Stimulated activated CD4-positive, alpha-beta T cell treated with anti-CD3 and anti-CD28 coated beads, TNF-alpha, amount 100 ng/mL, for 1 hour (primary cell): ENCODE data around the gene ARHGEF19.
"Not testable (repeated sequence)": the region's sequence is repeated elsewhere in the genome, so short reads cannot be mapped to it uniquely, and the experiment has no call there.

Experiments used
- DNase-seq, 3 donors: peaks; one replicate each; pipeline ENCODE4 v3.0.0-alpha.2; 2020; ENCODE audit warnings: low read depth in 3 of 3, low spot score in 1 of 3

ARHGEF19 gene

GRCh38 chr1:16205334-16205671 lies 7.1 kb downstream of the ARHGEF19 start:
- DNase-seq: no peak

GRCh38 chr1:16204634-16205333 lies 7.7 kb downstream of the ARHGEF19 start:
- DNase-seq: no peak

- no peak for DNase-seq
Observed at GRCh38 chr1:16204216-16204615, 8.2 kb downstream of the ARHGEF19 start.

GRCh38 chr1:16203550-16203949 lies 8.9 kb downstream of the ARHGEF19 start:
- DNase-seq: no peak

GRCh38 chr1:16202281-16203210 lies 9.9 kb downstream of the ARHGEF19 start:
- DNase-seq: no peak

- DNase-seq: no peak
Observed at GRCh38 chr1:16199700-16200099, 12.8 kb downstream of the ARHGEF19 start.

GRCh38 chr1:16199157-16199501 lies 13.3 kb downstream of the ARHGEF19 start:
- DNase-seq: no peak

- no peak for DNase-seq
Observed at GRCh38 chr1:16198444-16199156, 13.9 kb downstream of the ARHGEF19 start.

GRCh38 chr1:16196874-16197273 lies 15.6 kb downstream of the ARHGEF19 start:
- no peak for DNase-seq

- not testable (repeated sequence) for DNase-seq
Observed at GRCh38 chr1:16196139-16196538, 16.3 kb downstream of the ARHGEF19 start.

GRCh38 chr1:16195518-16195905 lies 16.9 kb downstream of the ARHGEF19 start:
- DNase-seq: no peak

GRCh38 chr1:16191916-16192546 lies 20.4 kb downstream of the ARHGEF19 start:
- DNase-seq: no peak

- DNase-seq: no peak
Observed at GRCh38 chr1:16191309-16191708, 21.1 kb downstream of the ARHGEF19 start.

GRCh38 chr1:16189921-16190621 lies 22.4 kb downstream of the ARHGEF19 start:
- DNase-seq: no peak

- no peak for DNase-seq
Observed at GRCh38 chr1:16189003-16189402, 23.4 kb downstream of the ARHGEF19 start.

GRCh38 chr1:16187748-16188401 lies 24.6 kb downstream of the ARHGEF19 start:
- peak in 2 of 3 donors; percentile 58 to 77 for DNase-seq

GRCh38 chr1:16186655-16187235 lies 25.7 kb downstream of the ARHGEF19 start:
- DNase-seq: no peak

GRCh38 chr1:16184557-16185303 lies 27.7 kb downstream of the ARHGEF19 start:
- DNase-seq: no peak
